NCI-H774 (cell line): ENCODE results near the gene MAML2.

ENCODE experiments used
- DNase-seq: peaks from one replicate; lab custom pipeline; 2025; lab: John Stamatoyannopoulos, UW

Gene MAML2

DNA sequence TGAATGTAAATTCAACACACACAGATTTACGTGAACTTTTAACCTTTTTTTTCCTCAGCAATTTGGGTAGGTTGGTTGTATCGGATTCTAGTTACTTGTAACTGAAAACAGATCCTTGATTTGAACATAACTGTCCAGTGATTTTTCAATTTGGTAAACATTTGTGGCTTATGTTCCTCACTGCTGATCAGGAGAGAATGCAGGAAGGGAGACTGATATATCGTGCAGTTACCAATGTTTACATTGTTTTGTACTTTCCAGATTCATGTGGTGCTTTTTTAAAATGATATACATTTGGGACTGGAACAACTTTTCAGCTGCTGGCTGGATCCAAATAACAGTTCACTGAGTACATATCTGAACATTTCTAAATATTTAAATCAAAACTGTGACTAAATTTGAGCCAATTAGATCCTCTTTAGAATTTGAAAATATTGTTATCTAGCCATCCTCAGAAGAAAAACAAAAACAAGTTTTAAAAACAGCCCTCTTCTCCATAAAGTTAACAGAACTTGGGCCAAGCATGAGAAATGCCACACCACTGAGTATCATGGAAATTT is 334.8 kb downstream of the MAML2 start:
- no peak for DNase-seq

DNA sequence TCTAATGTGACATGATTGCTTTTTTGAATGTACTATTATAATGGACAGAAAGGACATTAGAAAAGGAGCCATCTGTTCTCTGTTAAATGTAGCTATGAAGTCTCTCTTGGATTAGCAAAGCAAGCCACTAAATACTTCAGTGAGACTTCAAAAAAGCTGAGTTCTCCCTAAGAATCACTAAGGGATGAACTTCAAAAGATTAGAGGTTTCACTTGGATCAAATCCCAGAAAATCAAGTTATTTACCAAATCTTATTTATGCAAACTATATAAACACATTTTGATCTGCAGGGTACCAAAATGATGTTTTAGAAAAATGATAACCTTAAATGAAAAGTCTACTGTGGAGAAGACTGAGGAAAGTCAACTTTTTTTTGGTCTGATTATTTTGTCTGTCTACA is 337.0 kb downstream of the MAML2 start:
- DNase-seq: no peak

DNA sequence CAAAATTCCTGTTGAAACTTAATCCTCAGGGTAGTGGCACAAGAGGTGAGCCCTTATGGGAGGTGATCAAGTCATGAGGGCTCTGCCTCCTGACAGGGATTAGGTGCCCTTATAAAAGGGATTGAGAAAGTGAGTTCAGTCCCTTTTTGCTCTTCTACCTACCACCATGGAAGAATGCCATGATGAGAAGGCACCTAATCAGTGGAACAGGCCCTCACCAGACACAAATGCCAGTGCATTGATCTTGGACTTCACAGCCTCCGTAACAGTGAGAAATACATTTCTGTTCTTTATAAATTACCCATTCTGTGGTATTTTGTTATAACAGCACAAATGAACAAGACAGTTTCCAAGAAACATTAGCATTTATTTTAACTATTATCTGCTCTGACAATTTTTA is 338.1 kb downstream of the MAML2 start:
- DNase-seq: no peak

DNA sequence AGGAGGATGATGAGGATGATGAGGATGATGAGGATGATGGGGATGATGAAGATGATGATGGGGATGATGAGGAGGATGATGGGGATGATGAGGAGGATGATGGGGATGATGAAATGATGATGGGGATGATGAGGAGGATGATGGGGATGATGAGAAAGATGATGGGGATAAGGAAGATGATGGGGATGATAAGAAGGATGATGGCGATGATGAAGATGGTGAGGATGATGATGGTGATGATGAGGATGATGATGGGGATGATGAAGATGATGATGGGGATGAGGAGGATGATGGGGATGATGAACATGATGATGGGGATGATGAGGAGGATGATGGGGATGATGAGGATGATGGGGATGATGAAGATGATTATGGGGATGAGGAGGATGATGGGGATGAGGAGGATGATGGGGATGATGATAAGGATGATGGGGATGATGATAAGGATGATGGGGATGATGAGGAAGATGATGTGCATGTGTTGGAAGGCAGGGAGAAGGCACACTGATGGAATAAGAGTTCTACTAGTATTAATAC is 340.2 kb downstream of the MAML2 start:
- no peak for DNase-seq

DNA sequence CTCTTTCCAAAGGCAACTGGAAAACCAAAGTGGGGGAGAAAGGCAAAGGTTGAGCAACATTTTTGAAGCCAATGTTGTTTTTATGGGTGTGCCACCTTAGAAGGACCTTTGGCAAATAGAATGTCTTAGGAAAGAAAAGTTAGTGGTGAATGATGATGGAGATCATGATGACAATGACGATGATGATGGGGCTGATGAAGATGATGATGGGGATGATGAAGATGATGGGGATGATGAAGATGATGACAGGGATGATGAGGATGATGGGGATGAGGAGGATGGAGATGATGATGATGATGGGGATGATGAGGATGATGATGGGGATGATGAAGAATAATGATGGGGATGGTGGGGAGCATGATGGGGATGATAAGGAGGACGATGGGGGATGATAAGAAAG is 340.7 kb downstream of the MAML2 start:
- DNase-seq: no peak

DNA sequence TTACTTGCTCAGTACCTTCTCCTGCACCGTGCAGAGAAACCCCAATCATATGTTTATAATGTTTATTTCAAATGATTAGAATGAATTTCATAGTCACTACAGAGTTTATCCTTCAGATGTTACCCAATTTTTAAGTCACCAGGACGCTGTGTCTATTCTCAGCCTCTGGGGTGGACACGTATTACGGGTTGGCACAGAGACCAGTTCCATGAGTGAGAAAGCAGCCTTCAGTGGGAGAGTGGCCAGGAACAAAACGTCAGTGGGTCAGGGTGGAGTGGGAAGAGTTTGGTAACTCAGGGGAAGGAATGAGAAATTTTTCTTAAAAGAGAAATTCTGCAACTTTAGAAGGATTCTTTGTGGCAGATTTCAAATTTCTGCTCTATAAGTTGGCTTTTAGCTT is 342.0 kb downstream of the MAML2 start:
- no peak for DNase-seq

DNA sequence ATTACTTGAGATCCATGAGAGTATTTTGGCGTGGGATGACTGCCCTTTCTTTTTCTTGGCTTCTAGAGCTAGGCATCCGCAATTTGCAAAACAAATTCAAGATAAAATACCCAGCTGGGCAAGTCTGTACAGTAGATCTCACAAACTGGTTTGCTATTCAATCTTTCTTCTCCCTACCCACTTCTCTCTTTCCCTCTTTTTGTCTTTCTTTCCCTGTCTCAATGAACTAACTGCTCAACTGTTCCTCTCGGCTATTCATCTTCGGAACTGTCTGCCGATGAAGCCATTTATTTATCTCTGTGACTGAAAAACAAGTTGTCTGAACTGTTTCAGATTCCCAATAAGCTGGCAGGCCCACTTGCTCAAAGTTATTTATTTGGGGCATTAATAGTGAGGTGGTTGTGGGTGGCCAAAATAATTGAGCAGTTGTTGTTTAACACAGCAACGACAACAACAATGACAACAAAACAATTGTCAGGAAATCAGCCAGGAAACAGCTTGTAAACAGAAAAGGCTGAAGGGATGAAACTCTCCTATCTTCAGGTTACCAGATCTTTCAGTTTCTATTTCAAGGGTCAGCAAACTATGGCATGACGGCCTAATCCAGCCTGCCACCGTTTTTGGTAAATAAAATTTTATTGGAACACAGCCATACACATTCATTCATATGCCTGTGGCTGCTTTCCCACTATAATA is 343.1 kb downstream of the MAML2 start:
- DNase-seq: no peak

DNA sequence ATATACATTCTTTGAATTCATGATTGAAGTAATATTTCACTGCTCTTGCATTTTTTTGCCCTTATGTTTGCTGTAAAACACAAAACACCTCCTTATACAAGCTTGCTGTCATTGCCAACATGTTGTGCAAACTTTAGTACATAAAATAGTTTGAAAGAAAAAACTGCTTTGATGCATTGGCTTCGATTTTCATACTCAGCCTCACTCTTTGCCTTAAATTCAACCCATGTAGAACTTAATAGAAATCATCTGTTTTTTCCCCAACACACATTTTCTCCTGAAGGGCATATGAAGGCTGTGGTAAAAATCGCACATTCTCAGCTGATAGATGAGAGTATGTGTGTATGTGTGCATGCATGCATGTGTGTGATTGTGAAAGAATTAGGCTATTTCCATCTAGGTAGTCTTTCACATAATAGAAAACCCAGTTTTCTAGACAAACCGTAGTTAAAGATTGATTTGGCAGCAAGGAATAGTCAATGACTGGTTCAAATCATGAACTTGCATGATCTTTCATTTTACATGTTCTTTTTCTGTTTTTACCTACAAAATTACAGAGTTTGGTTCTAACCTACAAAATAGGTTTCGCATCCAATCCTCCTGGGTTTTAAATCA is 346.3 kb downstream of the MAML2 start:
- DNase-seq: no peak

DNA sequence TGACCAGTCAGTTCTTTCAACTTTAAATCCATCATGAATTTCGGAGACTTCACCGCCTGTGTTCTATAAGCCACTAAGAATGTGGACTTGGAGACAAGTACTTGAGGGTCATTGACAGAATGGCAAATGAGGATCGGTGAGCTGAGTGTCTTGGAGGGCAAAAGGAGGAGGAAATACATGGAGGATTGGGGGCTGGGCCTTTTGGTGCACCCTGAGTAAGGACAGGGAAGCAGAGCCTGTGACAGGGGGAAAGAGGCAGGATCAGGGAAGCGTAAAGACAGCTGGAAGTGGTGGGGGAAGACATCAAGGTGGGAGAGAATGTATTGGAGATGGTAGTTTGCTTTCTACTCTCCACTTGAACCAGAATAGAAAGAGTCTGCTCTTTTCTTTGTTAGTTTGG is 348.7 kb downstream of the MAML2 start:
- no peak for DNase-seq

DNA sequence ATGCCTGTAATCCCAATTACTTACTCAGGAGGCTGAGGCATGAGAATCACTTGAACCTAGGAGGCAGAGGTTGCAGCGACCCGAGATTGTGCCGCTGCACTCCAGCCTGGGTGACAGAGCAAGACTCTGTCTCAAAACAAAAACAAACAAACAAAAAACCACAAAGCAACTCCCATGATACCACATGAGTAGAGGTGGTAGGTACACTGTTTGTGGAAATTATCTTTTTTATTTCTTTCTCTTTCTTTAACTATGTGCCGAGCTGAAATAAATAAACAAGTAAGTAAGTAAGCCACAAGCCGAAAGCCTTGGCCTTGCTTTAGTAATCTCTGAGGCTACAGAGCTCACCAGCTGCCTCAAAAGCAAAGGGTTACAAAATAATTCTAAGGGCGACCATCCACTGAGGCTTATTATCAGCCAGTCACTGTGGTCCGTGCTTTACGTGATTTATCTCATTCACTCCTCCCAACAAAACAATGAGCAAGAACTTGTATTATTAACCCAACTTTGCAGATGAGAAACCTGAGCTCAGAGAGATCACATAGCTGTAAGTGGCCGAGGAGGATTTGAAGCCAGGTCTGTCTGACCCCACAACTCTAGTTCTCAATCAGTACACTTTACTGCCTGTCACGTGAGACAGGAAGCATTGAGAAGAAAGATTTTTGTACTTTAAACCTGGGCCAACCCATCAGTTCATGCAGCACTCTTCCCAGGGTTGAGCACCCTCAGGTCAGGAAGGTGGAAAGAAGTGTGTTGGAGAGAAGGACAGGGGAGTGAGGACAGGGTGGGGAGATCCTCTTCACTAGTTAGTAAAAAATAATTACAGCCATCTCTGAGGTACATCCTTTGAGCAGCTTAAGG is 349.3 kb downstream of the MAML2 start:
- DNase-seq: no peak

DNA sequence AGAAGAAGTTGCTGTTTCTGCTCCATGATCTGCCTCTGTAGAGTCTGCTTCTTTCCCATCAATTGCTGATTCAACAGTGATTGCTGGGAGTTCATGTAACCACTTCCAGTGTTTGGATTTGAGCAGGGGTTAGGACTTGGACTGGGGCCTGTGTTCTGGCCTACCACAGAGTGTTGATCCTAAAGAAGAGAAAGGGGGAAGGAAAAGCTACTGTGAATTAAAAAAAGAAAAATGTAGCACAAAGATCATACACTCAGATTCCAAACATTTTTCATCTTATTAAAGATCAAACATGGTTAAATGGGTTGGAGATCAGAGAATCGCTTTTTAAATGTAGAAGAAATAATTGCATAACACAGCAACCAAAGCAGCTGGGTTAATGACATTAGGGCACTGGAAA is 351.4 kb downstream of the MAML2 start:
- DNase-seq: no peak

DNA sequence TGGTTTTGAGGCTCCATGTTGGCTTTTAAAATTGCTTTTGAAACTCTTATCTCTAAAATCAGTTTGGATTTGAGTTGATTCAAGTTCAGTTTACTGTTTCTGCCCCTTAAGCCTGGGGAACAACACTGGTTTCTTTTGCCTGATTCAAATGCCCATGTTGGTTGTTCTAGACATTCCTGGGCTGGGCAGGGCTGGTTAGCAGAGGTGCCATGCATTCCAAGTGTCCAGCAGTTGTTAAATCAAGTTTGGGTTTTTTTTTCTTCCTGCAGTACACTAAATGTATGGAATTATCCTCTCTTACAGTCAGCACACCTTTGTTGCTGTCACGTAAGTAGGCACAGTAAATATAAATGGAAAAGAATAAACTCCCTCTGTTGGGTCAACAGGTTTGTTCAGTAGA is 351.9 kb downstream of the MAML2 start:
- DNase-seq: no peak

DNA sequence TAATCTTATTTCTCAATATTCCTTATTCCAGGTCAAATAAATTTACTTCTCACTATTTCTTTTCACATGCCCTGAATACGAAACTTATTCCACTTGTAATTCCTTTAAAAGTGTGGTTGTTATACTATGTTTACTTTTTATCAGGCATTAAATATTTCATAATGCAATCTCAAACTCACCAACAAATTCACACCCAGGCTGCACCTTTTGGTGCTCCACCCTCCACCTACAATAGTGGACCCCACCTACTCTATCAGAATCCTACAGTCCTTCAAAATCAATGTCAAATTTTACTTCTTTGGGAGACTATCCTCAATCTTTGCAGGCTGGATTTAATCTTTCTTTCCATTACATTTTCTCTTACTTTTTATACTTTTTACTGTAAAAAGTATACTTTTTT is 353.2 kb downstream of the MAML2 start:
- no peak for DNase-seq

DNA sequence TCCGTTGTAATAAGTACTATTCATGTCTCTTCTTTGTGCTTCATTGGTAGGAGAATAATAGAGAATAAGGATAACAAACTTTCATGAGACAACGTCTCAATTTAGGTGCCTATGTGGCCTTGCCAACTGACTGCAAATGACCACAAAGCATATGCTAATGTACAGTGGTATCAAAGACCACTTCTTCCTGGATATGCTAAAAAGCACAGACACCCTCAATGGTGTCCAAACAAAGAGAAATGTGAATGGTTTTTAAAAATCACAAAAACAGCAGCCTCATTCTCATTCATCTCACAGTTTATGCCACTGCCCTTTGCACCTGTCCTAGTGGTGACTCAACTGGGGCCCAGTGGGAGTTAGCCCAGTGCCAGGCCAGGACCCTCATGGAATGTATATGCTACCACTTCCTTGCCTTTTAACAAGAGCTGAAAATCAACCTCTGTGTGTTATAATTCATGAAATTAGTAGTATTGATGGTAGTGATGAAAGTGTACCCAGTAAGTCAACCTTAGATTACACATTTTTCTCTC is 353.9 kb downstream of the MAML2 start:
- DNase-seq: no peak

DNA sequence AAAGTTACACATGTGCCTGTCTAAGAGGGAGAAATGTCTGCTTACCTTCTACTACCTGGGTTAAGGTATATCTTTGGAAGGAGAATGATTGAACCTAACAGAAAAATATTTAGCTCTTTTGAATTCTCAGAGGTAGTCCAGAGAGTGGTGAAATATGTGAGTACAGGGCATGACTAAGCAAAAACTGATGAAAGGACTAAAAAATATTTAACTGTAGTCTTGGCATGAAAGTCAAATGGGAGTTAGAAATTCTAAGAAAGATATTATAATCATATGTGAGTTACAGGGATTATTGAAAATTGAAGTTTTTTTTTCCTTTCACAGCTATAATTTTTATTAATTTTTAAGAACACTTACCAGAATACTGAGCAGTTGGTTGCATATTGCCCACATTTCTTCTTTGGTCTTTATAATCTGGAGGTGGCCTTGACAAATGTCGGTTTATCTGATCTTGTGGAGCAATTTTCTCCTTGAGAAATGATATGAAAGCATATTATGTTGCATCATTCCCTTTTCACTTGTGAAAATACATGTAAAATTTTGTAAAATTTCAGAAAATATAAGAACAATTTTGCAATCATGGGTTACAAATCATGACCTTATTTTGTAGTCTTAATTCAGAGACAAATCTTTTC is 357.7 kb downstream of the MAML2 start:
- DNase-seq: no peak

DNA sequence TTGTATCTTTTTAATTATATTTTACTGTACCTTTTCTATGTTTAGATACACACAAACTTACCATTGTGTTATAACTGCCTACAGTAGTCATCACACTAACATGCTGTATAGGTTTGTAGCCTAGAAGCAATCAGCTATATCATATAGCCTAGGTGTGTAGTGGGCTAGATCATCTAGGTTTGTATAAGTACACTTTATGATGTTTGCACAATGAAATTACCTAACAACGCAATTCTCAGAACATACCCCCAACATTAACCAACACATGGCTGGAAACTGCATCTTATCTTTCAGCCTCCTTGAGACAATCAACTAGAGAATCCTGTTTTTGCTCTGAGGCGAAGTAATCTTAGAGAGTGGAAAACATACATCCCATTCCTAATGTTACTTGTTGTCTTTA is 358.9 kb downstream of the MAML2 start:
- no peak for DNase-seq

DNA sequence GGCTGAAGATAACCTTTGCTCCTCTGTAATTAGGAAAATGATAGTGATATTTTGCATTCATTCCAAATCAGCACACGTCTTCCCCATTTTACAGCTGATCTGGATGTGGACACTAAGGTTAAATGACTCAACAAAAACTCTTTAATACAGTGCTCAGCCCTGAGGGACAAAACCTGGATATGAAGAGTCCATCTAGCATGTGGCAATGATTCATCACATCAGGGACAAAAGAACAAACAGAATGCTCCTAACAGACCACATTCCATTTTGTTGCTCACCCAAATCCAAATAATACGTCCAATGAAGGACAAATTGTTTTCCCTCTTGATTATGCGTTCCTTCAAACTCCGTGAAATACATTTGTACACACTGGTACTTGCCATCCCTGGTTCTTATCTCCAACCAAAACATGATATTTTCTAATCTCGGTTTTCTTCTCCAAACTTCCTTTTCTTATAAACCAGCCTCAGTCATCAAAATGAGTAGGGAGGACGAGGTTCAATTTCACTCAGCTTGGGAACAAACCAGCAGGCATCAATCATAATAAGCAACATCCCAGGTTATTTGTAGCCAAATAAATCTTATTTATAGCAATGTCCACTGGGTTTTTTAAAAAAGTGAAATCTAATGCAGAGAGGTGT is 365.3 kb downstream of the MAML2 start:
- DNase-seq: no peak

DNA sequence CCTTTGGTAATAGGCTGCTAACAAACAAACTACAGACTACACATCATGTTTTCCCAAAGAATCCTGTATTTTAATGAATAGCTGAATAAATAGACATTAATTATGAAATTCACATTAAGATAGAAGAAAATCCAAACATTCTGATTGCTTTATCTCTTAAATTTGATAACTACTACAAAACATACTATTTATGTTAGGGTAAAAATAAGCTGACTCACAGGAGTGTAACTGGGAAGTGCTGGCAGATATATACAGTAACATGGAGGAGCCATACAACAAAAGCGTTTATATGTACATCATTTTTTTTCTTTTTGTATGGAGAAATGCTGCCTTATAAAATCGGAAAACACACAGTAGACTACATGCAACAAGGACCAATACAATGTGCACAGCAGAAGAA is 366.4 kb downstream of the MAML2 start:
- DNase-seq: no peak

DNA sequence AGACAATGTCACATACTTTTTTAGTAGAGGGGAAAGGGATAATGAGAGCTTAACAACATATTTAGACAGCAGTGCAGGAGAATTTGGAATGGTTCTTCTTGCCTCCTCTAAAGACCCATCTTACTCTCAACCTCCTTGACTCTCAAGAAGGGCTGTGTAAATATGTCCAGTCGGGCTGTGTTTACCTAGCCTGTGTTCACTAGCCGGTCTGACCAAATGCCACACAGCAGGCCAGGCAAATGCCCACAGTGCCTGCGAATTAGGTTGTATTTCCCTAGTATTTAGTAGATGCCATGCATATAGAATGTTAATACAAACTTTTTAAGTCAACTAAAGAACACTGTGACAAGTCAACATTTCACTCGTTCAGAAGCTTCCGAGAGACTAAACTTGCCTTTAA is 367.7 kb downstream of the MAML2 start:
- no peak for DNase-seq

DNA sequence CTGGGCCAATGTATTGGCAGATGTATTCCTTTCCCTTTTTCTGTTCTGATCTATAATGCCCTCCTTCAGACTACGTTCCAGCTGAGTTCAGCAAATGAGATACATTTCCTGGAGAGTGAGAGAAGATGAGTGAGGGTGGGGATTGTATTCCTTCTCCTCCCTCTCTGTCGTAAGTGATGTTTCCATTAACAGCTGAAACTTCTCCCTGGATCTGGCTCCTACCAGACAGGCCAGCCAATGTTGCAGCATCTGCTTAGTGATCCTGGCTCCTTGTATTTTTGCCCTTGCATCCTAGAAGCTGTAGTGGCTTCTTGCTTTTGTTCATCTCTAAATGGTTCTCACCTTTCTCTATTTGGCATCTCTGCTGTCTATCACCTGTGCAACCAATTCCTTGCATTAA is 370.9 kb downstream of the MAML2 start:
- DNase-seq: no peak

DNA sequence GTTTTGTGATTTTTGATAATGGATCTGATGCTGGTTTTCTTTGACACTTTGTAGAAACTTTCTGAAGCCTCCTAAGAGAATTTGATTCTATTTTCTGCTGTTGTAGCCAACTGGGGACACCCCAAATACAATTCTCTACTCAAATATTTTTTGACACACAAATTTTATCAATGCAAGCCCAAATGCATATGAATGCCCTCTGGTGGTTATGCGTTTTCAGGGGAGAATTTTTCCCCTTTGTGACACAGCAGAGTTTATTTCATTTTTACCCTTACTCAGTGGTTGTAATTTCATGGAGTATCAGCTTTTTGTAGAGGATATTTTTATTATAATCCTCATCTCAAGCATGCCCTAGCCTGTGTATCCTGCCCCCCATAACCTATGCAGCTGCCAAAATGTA is 374.4 kb downstream of the MAML2 start:
- DNase-seq: no peak
